ENCODE measurements around the gene C4orf51.

C4orf51 gene

DNA sequence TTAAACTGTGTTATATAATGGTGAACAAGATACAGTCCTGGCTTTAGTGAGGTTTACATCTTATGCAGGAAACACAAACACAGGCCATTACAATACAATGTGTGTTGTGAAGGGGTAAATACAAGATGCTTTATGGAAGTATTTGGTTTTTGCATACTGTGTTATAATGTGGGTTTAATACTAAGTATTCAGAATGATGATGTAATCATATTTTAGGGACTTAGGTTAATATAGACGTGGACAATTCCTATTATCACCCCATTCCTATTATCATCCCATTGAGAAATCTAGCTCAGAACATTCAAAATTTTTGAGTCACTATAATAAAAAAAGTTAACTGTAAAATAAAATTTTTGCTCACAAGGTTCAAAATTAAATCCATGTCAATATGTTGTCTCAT, 36.7 kb upstream of the C4orf51 start:
- Histone ChIP-seq H3K4me1 (no peaks in the 10 kb centered on the region), H3K27me3 (ENCODE audit: control insufficient read depth, insufficient read depth, low read length) (no peaks in the 10 kb centered on the region), H3K4me3 (ENCODE audit: low read depth, low read length) (no peak overlapping the region), H3K4me2 (ENCODE audit: low read length) (no peak overlapping the region), H3K36me3 (ENCODE audit: control insufficient read depth, insufficient read depth, low read length) (no peaks in the 10 kb centered on the region), H3K27ac (no peak overlapping the region), H3K9ac (no peak overlapping the region), H3K9me3 (ENCODE audit: control insufficient read depth, low read length) (no peaks in the 10 kb centered on the region), H3K79me2 (no peaks in the 10 kb centered on the region), H2AFZ (no peak overlapping the region)
- no peak for TF ChIP-seq CTCF (IDR thresholded peaks at IDR 0.05)

- Histone ChIP-seq H3K79me2 (no peaks in the 10 kb centered on the region), H3K9ac (no peak overlapping the region)
- no peak for TF ChIP-seq CTCF (IDR thresholded peaks at IDR 0.05)
Measured at GRCh38 chr4:145644699-145645098, 35.2 kb upstream of the C4orf51 start.

DNA sequence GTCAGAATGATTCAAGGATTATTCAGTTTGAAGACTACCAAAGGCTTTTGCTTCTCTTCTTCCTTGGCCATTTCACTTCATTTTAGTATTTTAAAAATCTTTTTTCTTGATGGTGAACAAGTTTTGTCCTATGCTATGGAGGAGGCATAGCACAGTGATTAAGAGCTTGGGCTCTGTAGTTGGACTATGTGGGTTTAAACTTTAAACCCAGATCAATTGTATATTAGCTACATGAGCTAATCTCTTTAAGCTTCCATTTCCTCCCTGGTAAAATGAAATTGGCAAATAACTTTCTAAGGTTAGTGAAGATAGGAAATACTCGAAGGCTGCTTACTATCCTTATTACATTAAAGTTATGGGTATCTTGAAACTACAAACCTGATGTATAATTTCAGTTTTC, 23.8 kb upstream of the C4orf51 start:
- no peaks in the 10 kb centered on the region for H3K4me1 ChIP-seq
- H3K79me2 ChIP-seq: no peaks in the 10 kb centered on the region
- no peaks in the 10 kb centered on the region for H3K27me3 ChIP-seq (ENCODE audit: control insufficient read depth, insufficient read depth, low read length)
- no peak overlapping the region for H3K27ac ChIP-seq
- no peak overlapping the region for H2AFZ ChIP-seq
- no peaks in the 10 kb centered on the region for H3K9me3 ChIP-seq (ENCODE audit: control insufficient read depth, low read length)
- H3K4me3 ChIP-seq (ENCODE audit: low read depth, low read length): no peak overlapping the region
- H3K9ac ChIP-seq: no peak overlapping the region
- H3K4me2 ChIP-seq (ENCODE audit: low read length): no peak overlapping the region
- TF ChIP-seq CTCF (IDR thresholded peaks at IDR 0.05): no peak
- H3K36me3 ChIP-seq (ENCODE audit: control insufficient read depth, insufficient read depth, low read length): peaks cover 3% of the 10 kb centered on the region

More at GRCh38 chr4:145644699-145645098, 35.2 kb upstream of the C4orf51 start:
- no peaks in the 10 kb centered on the region for H3K4me1 ChIP-seq
- no peaks in the 10 kb centered on the region for H3K27me3 ChIP-seq (ENCODE audit: control insufficient read depth, insufficient read depth, low read length)
- H3K4me2 ChIP-seq (ENCODE audit: low read length): no peak overlapping the region
- no peaks in the 10 kb centered on the region for H3K36me3 ChIP-seq (ENCODE audit: control insufficient read depth, insufficient read depth, low read length)
- no peaks in the 10 kb centered on the region for H3K9me3 ChIP-seq (ENCODE audit: control insufficient read depth, low read length)
- H3K4me3 ChIP-seq (ENCODE audit: low read depth, low read length): no peak overlapping the region
- no peak overlapping the region for H3K27ac ChIP-seq
- no peak overlapping the region for H2AFZ ChIP-seq

DNA sequence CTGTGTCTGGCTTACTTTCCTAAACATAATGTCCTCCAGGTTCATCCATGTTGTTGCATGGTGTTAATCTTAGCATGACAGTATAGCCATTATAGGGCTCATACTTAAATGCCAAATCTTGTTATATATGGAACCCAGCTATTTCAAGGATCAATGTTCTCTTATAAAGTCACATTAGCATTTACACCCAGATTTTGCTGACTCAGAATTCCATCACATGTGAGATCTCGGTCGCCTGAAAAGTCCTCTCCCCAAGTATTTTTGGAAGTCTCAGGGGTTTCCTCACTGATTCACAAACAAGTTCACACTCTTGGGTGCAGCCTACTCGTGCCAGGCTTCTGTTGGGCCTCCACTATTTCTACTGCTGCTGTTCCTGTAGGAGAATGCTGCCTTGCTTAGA, 19.9 kb upstream of the C4orf51 start:
- Histone ChIP-seq H3K27me3 (ENCODE audit: control insufficient read depth, insufficient read depth, low read length) (no peaks in the 10 kb centered on the region), H3K4me2 (ENCODE audit: low read length) (no peak overlapping the region), H3K27ac (no peak overlapping the region), H3K9ac (no peak overlapping the region), H2AFZ (no peak overlapping the region), H3K79me2 (no peaks in the 10 kb centered on the region), H3K4me3 (ENCODE audit: low read depth, low read length) (no peak overlapping the region), H3K9me3 (ENCODE audit: control insufficient read depth, low read length) (no peaks in the 10 kb centered on the region), H3K4me1 (no peaks in the 10 kb centered on the region), H3K36me3 (ENCODE audit: control insufficient read depth, insufficient read depth, low read length) (no peaks in the 10 kb centered on the region)
- no peak for TF ChIP-seq CTCF (IDR thresholded peaks at IDR 0.05)

DNA sequence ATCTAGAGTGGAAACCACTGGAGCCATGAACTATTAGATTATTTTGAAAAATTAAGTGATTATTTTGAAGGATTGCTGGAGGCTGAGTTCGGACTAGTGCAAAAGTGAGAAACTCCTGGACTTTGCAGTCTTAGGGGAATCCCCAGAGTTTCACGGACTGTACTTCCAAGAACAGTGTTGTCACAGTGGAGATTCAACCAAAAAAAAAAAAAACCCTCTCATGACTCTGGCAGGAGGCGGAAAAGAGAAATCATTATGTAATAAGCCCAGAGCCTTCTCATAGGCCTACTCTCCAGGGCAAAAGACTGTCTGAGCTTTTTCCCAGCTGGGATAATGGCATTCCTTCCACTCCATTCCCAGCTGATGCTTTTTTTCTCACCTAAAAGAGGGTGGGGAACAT, 16.8 kb upstream of the C4orf51 start:
- Histone ChIP-seq H3K4me2 (ENCODE audit: low read length) (no peak overlapping the region), H3K27ac (no peak overlapping the region), H3K27me3 (ENCODE audit: control insufficient read depth, insufficient read depth, low read length) (no peaks in the 10 kb centered on the region), H3K4me1 (no peaks in the 10 kb centered on the region), H3K36me3 (ENCODE audit: control insufficient read depth, insufficient read depth, low read length) (no peaks in the 10 kb centered on the region), H3K9ac (no peak overlapping the region), H3K4me3 (ENCODE audit: low read depth, low read length) (no peak overlapping the region), H3K9me3 (ENCODE audit: control insufficient read depth, low read length) (no peaks in the 10 kb centered on the region), H2AFZ (no peak overlapping the region), H3K79me2 (no peaks in the 10 kb centered on the region)
- no peak for TF ChIP-seq CTCF (IDR thresholded peaks at IDR 0.05)
